Stimulated activated CD8-positive, alpha-beta memory T cell treated with anti-CD3 and anti-CD28 coated beads, Interleukin-12 subunit alpha, Interleukin-12 subunit beta, amount 100 ng/mL, for 24 hours (primary cell): ENCODE data around the gene CDC42BPA.

Experiments used
- DNase-seq: peaks from one replicate; pipeline ENCODE4 v3.0.0-alpha.2; 2020; ENCODE audit errors: extremely low read depth

The CDC42BPA gene

GRCh38 chr1:226995365-226996332, 322.6 kb downstream of the CDC42BPA start:
- no peak for DNase-seq

GRCh38 chr1:226994586-226995364, 323.5 kb downstream of the CDC42BPA start:
- DNase-seq: no peak

GRCh38 chr1:226993814-226994585, 324.3 kb downstream of the CDC42BPA start:
- DNase-seq: no peak

- no peak for DNase-seq
These were observed 326.4 kb downstream of the CDC42BPA start for GRCh38 chr1:226991920-226992319.

- peak; percentile 8 for DNase-seq
These were observed 328.1 kb downstream of the CDC42BPA start for GRCh38 chr1:226990133-226990716.

- DNase-seq: no peak
These were observed 329.0 kb downstream of the CDC42BPA start for GRCh38 chr1:226989085-226989920.

- no peak for DNase-seq
These were observed 330.0 kb downstream of the CDC42BPA start for GRCh38 chr1:226988334-226988666.

- no peak for DNase-seq
These were observed 330.5 kb downstream of the CDC42BPA start for GRCh38 chr1:226987623-226988333.

- no peak for DNase-seq
These were observed 331.1 kb downstream of the CDC42BPA start for GRCh38 chr1:226987179-226987536.

GRCh38 chr1:226986496-226987178, 331.7 kb downstream of the CDC42BPA start:
- DNase-seq: no peak

- no peak for DNase-seq
These were observed 332.3 kb downstream of the CDC42BPA start for GRCh38 chr1:226985839-226986463.

- no peak for DNase-seq
These were observed 333.0 kb downstream of the CDC42BPA start for GRCh38 chr1:226985239-226985838.

GRCh38 chr1:226984521-226985238, 333.6 kb downstream of the CDC42BPA start:
- no peak for DNase-seq

- DNase-seq: no peak
These were observed 334.3 kb downstream of the CDC42BPA start for GRCh38 chr1:226983992-226984364.

- DNase-seq: no peak
These were observed 334.9 kb downstream of the CDC42BPA start for GRCh38 chr1:226983247-226983991.

- no peak for DNase-seq
These were observed 335.7 kb downstream of the CDC42BPA start for GRCh38 chr1:226982451-226983177.

- no peak for DNase-seq
These were observed 336.5 kb downstream of the CDC42BPA start for GRCh38 chr1:226981838-226982237.
